Measurements from ENCODE around the gene IQCK. TPM values are rescaled to one million over a fixed set of nuclear protein-coding genes. Genes with fewer than 3 reads are reported as not detected.
A peak's percentile ranks its signal among the peaks of the same experiment; 100 is the strongest.

IQCK gene
- total RNA-seq, 1 donor from 2014 or later = 18.6 TPM

- no peaks in the 10 kb centered on the region for H3K9me3 Mint-ChIP-seq (ENCODE audit: unreplicated experiment)
- no peak for TF ChIP-seq CTCF (IDR thresholded peaks at IDR 0.05; ENCODE audit: unreplicated experiment)
- DNase-seq (ENCODE audit: low spot score) = no peak
- peaks cover 6% of the 10 kb centered on the region for H3K27me3 Mint-ChIP-seq (ENCODE audit: unreplicated experiment)
- H3K27ac Mint-ChIP-seq (ENCODE audit: unreplicated experiment) = peak overlapping the region; percentile 68
- no peak overlapping the region for H3K4me3 Mint-ChIP-seq (ENCODE audit: unreplicated experiment)
- H3K36me3 Mint-ChIP-seq (ENCODE audit: low read depth, unreplicated experiment) = peaks cover 29% of the 10 kb centered on the region
- peaks cover 18% of the 10 kb centered on the region for H3K4me1 Mint-ChIP-seq (ENCODE audit: unreplicated experiment)
These were observed 156.0 kb downstream of the IQCK start for GRCh38 chr16:19874026-19874425.

GRCh38 chr16:19874851-19875546 is 156.9 kb downstream of the IQCK start:
- H3K4me3 Mint-ChIP-seq (ENCODE audit: unreplicated experiment) = no peak overlapping the region
- no peak for TF ChIP-seq CTCF (IDR thresholded peaks at IDR 0.05; ENCODE audit: unreplicated experiment)

GRCh38 chr16:19875900-19876299 is 157.8 kb downstream of the IQCK start:
- H3K27me3 Mint-ChIP-seq (ENCODE audit: unreplicated experiment) = peaks cover 8% of the 10 kb centered on the region
- H3K27ac Mint-ChIP-seq (ENCODE audit: unreplicated experiment) = no peak overlapping the region
- peaks cover 21% of the 10 kb centered on the region for H3K4me1 Mint-ChIP-seq (ENCODE audit: unreplicated experiment)
- TF ChIP-seq CTCF (IDR thresholded peaks at IDR 0.05; ENCODE audit: unreplicated experiment) = no peak
- DNase-seq (ENCODE audit: low spot score) = no peak
- H3K9me3 Mint-ChIP-seq (ENCODE audit: unreplicated experiment) = no peaks in the 10 kb centered on the region
- H3K36me3 Mint-ChIP-seq (ENCODE audit: low read depth, unreplicated experiment) = peaks cover 29% of the 10 kb centered on the region
- peak overlapping the region; percentile 69 for H3K4me3 Mint-ChIP-seq (ENCODE audit: unreplicated experiment)

More at GRCh38 chr16:19874851-19875546, 156.9 kb downstream of the IQCK start:
- H3K27me3 Mint-ChIP-seq (ENCODE audit: unreplicated experiment) = peaks cover 8% of the 10 kb centered on the region
- H3K27ac Mint-ChIP-seq (ENCODE audit: unreplicated experiment) = no peak overlapping the region
- DNase-seq (ENCODE audit: low spot score) = no peak
- H3K36me3 Mint-ChIP-seq (ENCODE audit: low read depth, unreplicated experiment) = peaks cover 34% of the 10 kb centered on the region
- H3K9me3 Mint-ChIP-seq (ENCODE audit: unreplicated experiment) = no peaks in the 10 kb centered on the region
- H3K4me1 Mint-ChIP-seq (ENCODE audit: unreplicated experiment) = peaks cover 21% of the 10 kb centered on the region

- H3K27ac Mint-ChIP-seq (ENCODE audit: unreplicated experiment) = no peak overlapping the region
- no peak for DNase-seq (ENCODE audit: low spot score)
- H3K4me1 Mint-ChIP-seq (ENCODE audit: unreplicated experiment) = peaks cover 26% of the 10 kb centered on the region
- H3K27me3 Mint-ChIP-seq (ENCODE audit: unreplicated experiment) = peaks cover 8% of the 10 kb centered on the region
- no peaks in the 10 kb centered on the region for H3K9me3 Mint-ChIP-seq (ENCODE audit: unreplicated experiment)
- peak overlapping the region; percentile 69 for H3K4me3 Mint-ChIP-seq (ENCODE audit: unreplicated experiment)
- TF ChIP-seq CTCF (IDR thresholded peaks at IDR 0.05; ENCODE audit: unreplicated experiment) = no peak
- H3K36me3 Mint-ChIP-seq (ENCODE audit: low read depth, unreplicated experiment) = peaks cover 29% of the 10 kb centered on the region
These were observed 158.5 kb downstream of the IQCK start for GRCh38 chr16:19876501-19877059.

GRCh38 chr16:19878757-19879156 is 160.7 kb downstream of the IQCK start:
- Mint-ChIP-seq H3K27me3 (ENCODE audit: unreplicated experiment) (peaks cover 13% of the 10 kb centered on the region), H3K4me1 (ENCODE audit: unreplicated experiment) (peaks cover 42% of the 10 kb centered on the region), H3K9me3 (ENCODE audit: unreplicated experiment) (no peaks in the 10 kb centered on the region), H3K27ac (ENCODE audit: unreplicated experiment) (no peak overlapping the region), H3K36me3 (ENCODE audit: low read depth, unreplicated experiment) (peaks cover 37% of the 10 kb centered on the region), H3K4me3 (ENCODE audit: unreplicated experiment) (no peak overlapping the region)
- DNase-seq (ENCODE audit: low spot score) = no peak
- no peak for TF ChIP-seq CTCF (IDR thresholded peaks at IDR 0.05; ENCODE audit: unreplicated experiment)
